HS-27A (cell line): Measurements from ENCODE around the gene ZNF526.
A peak's percentile ranks its signal among the peaks of the same experiment; 100 is the strongest.

Source experiments
- DNase-seq: peaks from one replicate; pipeline ENCODE4 v3.0.0-alpha.2; 2012; ENCODE audit warnings: low read depth, missing footprints

The ZNF526 gene

DNA sequence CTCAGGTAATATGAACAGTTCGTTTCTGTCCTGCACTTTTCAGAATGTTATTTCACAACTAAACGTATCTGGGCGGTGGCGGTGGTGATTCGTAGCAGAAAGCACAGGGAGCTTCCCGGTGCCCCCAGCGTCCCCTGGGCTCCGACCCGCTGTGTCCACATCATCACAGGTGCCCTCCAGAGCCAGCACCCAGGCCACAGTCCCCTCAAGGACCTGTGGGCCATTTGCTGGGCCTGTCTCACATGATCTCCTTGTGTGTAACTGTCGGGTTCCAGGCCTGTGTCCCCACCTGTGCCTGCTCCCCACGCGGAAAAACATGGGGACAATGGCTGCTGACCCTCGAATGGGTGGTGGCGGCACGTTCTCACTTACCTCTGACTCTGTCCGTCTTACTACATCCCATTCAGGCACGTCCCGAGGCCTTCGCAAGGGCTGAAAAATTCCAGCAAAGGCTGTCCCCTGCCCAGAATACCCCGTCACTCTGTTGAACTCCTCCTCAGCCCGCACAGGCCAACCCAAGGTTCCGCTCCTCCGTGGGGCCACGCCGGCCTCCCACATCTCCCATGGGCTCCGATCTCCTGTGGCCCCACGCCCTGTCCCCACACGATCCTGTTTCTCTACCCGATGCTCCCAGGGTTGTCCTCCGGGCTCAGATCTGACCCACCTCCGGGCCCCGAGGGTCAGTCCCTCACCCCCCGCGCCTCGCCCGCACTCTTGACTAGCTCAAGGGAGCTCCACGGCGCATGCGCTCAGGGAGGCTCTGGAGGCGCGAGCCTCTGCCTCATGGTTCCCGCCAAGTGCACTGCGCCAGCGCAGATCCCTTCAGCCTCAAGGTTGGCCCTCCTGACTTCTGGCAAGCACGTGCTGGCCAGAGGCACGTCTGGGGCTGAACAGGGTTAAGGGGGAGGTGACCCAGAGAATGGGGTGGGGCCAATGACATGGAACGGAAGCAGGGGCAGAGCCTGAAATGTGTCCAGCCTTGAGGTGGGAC lies 23.8 kb upstream of the ZNF526 start:
- DNase-seq, result no peak

GRCh38 chr19:42197375-42197817 lies 22.7 kb upstream of the ZNF526 start:
- DNase-seq, result no peak

DNA sequence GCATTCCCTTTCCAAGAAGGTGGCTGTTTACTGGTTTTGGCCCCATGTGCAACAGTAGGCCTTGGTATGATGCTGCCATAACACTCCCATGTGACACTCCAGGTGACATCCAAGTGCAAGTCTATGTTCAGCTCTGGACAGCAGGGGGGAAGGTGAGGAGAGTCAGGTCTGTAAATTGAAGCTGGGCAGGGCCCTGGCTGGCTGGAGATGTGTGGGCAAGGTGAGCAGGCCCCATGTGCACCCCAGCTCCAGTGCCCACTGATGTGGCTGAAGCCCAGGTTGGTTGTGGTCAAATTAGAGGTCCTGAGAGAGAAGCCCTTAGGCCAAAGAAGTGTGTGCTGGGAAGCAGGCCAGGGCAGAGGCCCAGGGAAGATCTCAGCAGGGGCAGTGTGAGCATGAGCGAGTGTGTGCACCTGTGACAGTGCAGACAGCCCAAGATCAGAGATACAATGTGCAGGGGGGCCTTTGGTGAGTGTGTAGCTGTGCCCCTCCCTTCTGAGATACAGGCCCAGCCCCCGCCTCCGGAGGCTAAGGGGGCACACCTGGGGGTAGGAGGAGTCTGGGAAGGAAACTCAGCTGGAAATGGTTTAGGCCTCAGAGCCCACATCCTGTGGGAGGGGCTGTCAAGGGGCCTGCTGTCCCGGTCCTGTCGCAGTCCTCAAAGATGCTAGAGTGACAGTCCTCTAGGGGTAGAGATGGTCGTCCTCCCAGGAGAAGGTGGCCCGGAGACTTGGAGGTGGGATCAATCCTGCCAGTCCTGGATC lies 21.3 kb upstream of the ZNF526 start:
- no peak for DNase-seq

DNA sequence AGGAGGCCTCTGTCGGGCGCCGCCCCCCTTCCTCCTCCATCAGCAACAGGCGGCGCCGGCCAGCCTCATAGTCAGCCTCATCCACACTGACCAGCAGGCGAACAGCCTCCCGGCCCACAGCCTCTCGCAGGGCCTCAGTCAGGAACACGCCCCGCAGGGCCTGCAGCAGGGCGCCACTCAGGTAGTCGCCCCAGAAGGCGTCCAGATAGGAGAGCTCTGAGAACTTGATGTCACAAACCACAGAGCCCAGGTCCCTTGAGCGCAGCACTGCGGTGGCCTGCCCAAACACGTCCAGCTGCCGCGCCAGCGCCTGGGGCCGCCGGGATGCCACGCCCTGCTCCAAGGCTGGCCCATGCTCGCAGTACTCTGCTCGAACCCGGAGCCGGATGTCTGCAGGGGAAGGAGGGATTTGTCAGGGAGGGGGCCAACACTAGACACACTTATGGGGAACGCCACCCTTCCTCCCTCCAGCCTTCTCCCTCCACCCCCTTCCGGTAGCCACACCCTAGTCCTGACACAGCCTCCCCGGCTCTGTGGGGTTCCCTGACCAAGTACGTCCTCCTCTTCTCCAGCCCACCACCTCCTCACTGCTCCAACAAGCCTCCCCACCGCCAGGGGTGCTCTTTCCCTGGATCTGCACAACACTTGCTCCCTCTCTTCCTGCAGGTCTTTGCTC lies 20.5 kb upstream of the ZNF526 start:
- no peak for DNase-seq

DNA sequence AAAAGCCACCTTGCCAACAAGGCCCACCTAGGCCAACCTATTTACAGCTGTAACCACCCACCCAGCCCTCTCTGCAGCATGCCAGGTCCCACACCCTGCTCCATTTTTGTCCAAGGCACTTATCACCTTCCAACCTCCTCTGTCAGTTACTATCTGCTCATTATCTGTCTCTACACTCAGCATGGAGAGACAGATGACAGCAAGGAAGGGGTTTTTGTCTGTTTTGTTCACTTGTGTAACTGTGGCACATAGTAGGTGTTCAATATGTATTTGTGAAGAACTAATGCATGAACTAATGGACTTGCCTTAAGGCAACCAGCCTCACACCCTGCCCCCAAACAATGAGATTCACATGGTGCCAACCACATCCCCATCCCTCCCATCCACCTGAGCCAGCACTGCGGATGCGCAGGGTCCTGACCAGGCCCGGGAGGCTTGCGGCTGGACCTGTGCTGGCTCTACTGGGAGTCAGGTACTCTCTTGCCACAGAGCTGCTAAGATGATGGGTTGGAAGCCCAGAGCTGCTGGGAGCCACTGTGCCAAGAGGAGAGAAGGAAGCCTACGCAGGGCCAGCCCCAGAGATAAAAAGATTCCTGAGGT lies 19.9 kb upstream of the ZNF526 start:
- no peak for DNase-seq

GRCh38 chr19:42201489-42202289 lies 18.4 kb upstream of the ZNF526 start:
- no peak for DNase-seq

GRCh38 chr19:42202290-42202880 lies 17.7 kb upstream of the ZNF526 start:
- no peak for DNase-seq

- no peak for DNase-seq
Measured at GRCh38 chr19:42203700-42204099, 16.4 kb upstream of the ZNF526 start.

- no peak for DNase-seq
Measured at GRCh38 chr19:42204664-42205063, 15.4 kb upstream of the ZNF526 start.

DNA sequence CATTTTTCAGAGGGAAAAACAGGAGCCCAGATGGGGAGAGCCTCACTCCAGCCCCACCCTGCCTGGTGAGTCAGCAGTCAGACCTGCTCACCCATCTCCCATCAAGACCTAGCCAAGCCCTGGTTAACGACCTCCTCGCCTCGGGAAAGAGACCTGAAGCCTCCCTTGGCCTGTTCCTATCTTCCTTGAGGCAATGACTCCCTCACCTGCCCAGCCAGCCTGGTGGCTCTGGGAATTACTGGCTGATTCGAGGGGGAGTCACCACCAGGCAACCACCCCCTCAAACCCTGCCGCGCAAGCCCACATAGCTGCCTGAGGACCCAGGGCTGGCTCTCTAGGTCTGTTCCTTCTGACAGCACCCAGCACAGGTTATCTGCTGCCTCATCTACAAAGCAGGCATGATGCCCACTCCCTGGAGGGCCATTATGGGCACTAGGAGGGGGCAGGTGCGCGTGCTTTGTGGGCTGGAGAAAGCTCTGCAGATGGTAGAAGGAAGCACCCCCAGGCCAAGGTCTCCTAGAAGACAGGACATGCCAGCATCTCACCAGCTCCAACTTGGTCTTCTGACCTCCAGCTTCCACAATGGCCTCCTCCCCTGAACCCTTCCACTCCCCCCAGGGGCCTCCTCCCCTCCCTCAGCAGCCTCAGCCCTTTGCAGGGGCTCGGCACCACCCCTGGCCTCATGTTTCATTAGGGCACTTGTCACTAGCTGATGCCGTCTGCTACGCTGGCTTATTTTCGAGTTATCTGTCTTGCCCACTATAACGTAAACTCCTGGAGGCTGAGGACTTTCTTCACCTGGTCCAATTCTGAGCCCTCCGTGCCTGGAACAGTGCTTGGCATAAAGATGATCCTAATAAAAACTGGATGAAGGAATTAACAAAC lies 13.0 kb upstream of the ZNF526 start:
- peak; percentile 76 for DNase-seq

GRCh38 chr19:42207767-42208271 lies 12.3 kb upstream of the ZNF526 start:
- DNase-seq, result peak; percentile 94

GRCh38 chr19:42208612-42209011 lies 11.5 kb upstream of the ZNF526 start:
- no peak for DNase-seq

- DNase-seq, result no peak
Measured at GRCh38 chr19:42212886-42213285, 7.2 kb upstream of the ZNF526 start.

DNA sequence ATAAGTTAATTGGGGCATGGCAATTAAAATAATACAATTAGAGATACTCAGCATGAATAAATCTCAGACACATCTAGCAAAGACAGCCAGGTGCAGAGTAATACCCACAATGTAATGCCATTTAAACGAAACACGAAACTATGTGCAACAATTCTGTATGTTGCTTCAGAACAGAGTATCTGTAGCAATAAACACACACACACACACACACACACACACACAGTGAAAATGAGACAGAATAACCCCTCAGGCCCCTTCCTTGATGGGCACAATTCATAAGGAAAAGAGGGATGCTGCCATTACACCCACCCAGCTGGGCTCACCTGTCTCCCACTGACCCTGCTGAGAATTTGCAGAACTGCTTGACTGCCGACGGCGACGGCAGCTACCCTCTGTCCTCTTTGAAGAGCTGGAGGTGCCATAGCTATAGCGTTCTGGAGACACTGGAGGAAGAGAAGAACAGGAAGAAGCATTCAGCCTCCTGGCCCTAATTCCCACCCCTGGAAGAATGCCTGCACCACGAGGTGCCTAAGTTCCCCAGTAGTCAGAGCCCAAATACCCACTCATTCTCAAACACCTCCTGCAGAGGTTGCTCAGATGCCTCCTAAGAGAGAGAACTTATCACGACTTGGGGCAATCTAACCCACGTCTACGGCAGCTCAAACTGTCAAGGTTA lies 5.2 kb upstream of the ZNF526 start:
- DNase-seq, result no peak

- no peak for DNase-seq
Measured at GRCh38 chr19:42216653-42217519, 3.2 kb upstream of the ZNF526 start.

GRCh38 chr19:42217520-42218437 lies 2.3 kb upstream of the ZNF526 start, which contains the start of gene DEDD2:
TSS of gene DEDD2 (minus strand) at chr19:42217677. CDS start at chr19:42217007, 670 bp downstream.
- DNase-seq, result peak; percentile 99

GRCh38 chr19:42220751-42221097 lies 612 bp downstream of the ZNF526 start:
- no peak for DNase-seq
